ENCODE results near the gene TM4SF18.

DNA sequence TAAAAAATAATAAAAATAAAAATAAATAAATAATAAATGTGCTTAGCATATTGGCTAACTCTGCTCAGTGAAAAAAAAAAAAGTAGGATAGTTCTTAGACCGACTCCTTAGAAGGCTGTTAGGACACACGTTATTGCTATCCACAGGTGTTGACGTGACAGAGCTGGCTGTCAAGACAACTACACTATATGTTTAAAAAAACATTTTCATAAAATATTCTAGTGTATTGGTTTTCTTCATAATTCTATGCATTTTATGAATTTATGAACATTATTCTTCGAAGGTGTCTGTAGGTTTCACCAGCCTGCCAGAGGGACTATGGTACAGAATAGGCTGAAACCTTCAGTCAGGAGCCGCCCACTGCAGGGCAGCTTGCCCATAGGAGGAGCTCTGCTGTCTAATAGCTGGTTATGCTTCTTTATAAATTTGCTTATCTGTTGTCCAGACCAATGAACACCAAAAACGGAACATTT lies 34.8 kb upstream of the TM4SF18 start:
- TF ChIP-seq GATA2 (IDR thresholded peaks at IDR 0.05; ENCODE audit: low read depth, low read length) (no peak), GATA3 (IDR thresholded peaks at IDR 0.05; ENCODE audit: low read depth, low read length) (no peak)
